ENCODE results near the gene OR10Z1. TPM values are rescaled to one million over a fixed set of nuclear protein-coding genes. Genes with fewer than 3 reads are reported as not detected.

OR10Z1 gene
- total RNA-seq, 2 donors from 2014 or later: not detected

DNA sequence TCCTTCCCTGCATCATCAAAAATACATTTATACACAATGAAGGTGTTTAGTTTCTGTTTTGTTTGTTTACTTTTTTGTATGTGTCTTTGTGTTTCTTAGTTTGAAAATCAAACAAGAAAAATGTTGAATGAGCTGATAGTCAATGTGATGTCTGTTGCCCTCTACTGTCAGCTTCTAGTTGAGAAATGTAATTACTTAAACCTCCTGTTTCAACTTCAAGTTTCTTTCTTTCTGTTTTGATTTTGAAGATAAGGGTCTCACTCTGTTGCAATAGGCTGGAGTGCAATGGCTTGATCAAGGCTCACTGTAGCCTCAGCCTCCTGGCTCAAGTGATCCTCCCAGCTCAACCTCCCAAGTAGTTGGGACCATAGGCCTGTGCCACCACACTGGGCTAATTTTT lies 44.0 kb downstream of the OR10Z1 start:
- Mint-ChIP-seq H3K27ac (no peak overlapping the region), H3K9me3 (no peaks in the 10 kb centered on the region), H3K36me3 (no peaks in the 10 kb centered on the region)
- no peak for ATAC-seq
- no peak for DNase-seq (ENCODE audit: low spot score in 2 of 2)

DNA sequence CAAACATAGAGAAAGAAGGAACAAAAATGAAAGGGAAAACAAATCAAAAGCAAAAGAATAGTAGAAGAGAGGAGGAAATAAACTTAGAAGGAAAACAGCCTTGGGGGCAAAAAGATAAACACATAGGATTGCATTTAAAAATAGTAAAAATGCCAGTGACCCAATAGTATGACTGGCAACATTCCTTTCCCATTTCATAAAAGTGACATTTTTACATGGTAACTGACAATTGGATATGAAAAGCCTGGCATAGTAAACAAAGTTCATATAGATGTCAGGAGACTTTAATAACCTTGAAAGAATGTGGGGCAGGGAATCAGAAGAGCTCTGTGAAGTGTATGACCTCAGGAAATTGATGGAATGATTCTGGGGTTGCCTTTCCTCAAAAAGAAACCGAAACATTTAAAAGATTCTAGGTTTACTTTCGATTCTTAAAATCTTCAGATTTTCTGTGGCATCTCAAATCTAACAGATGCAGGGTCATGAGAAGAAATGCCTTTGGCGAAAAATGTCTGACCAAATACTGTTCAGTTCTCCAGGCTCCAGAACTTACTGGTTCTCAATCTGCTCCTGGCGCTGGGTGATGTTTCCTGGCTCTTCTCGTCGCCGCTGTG lies 47.8 kb downstream of the OR10Z1 start:
- ATAC-seq: no peak
- no peak for DNase-seq (ENCODE audit: low spot score in 2 of 2)
- no peaks in the 10 kb centered on the region for H3K36me3 Mint-ChIP-seq
- H3K9me3 Mint-ChIP-seq: no peaks in the 10 kb centered on the region
- H3K27ac Mint-ChIP-seq: no peak overlapping the region

DNA sequence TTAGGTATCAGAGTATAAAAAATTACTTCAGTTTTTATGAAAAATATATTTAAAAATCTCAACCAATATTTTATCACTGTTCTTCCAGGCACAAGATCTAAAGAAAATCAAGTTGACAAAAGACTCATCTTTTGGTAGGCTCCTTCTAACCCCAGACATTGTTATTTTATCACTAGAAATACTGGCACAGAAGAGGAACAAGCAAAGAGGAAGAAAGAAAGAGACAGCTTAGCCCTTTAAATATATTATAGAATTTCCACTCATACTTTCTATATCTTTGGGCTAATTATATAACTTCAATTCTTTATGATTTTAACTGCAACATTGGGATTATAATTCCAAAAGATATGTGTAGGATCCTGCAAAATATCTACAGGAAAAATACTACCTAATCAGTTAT lies 49.0 kb downstream of the OR10Z1 start:
- ATAC-seq (no peak), DNase-seq (ENCODE audit: low spot score in 2 of 2) (no peak)
- Mint-ChIP-seq H3K36me3 (no peaks in the 10 kb centered on the region), H3K9me3 (no peaks in the 10 kb centered on the region), H3K27ac (no peak overlapping the region)

DNA sequence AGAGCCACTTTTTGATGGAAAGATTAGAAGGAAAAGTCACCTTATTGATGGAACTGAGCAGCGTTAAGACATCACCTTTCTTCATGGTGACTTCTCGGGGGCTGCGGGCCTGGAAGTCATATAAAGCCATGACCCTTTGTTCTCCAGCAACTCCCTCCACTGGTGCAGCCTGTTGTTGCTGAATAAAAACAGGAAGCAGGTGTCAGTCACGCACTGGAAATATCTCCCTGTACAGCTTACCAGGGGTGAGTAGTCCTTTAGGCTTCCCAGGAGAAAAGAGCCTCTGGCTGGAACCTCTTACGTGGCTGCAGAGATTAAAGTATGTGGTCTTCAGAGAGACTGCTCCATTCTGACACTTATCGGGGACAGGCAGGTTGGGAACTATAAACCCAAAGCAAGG lies 49.5 kb downstream of the OR10Z1 start:
- no peak for DNase-seq (ENCODE audit: low spot score in 2 of 2)

More for the DNA sequence above, 49.5 kb downstream of the OR10Z1 start:
- no peaks in the 10 kb centered on the region for H3K9me3 Mint-ChIP-seq
- H3K27ac Mint-ChIP-seq: no peak overlapping the region
- no peaks in the 10 kb centered on the region for H3K36me3 Mint-ChIP-seq
- no peak for ATAC-seq

Other genes with a start within 250 kb of the OR10Z1 start
- not detected for gene OR10T2, start 205.8 kb upstream of the OR10Z1 start, total RNA-seq
- not detected for gene OR10K2, start 179.0 kb upstream of the OR10Z1 start, total RNA-seq
- not detected for gene OR10K1, start 143.4 kb upstream of the OR10Z1 start, total RNA-seq
- gene OR10R2, start 133.0 kb upstream of the OR10Z1 start, total RNA-seq: not detected
- not detected for gene OR6Y1, start 50.9 kb upstream of the OR10Z1 start, total RNA-seq
- not detected for gene OR6P1, start 34.7 kb upstream of the OR10Z1 start, total RNA-seq
- gene OR10X1, start 25.4 kb upstream of the OR10Z1 start, total RNA-seq: not detected
- under 1 TPM in 1 of 2 donors, not detected in 1; 0.41 TPM for gene SPTA1, start 81.4 kb downstream of the OR10Z1 start, total RNA-seq
- gene OR6K2, start 95.4 kb downstream of the OR10Z1 start, total RNA-seq: not detected
- not detected for gene OR6K3, start 115.5 kb downstream of the OR10Z1 start, total RNA-seq
- not detected for gene OR6K6, start 149.5 kb downstream of the OR10Z1 start, total RNA-seq
- gene OR6N1, start 166.9 kb downstream of the OR10Z1 start, total RNA-seq: not detected
- gene OR6N2, start 175.9 kb downstream of the OR10Z1 start, total RNA-seq: not detected
- not detected for gene MNDA, start 226.1 kb downstream of the OR10Z1 start, total RNA-seq

All from activated naive CD4-positive, alpha-beta T cell treated with anti-CD3 and anti-CD28 coated beads, Interleukin-2, amount 50 U/mL, for 72 hours (primary cell).